ENCODE results near the gene CXADR. TPM values are rescaled to one million over a fixed set of nuclear protein-coding genes. Genes with fewer than 3 reads are reported as not detected.

Gene CXADR
- total and polyA plus RNA-seq, 4 donors = 8.5 to 46.4 (median 26.5) TPM

DNA sequence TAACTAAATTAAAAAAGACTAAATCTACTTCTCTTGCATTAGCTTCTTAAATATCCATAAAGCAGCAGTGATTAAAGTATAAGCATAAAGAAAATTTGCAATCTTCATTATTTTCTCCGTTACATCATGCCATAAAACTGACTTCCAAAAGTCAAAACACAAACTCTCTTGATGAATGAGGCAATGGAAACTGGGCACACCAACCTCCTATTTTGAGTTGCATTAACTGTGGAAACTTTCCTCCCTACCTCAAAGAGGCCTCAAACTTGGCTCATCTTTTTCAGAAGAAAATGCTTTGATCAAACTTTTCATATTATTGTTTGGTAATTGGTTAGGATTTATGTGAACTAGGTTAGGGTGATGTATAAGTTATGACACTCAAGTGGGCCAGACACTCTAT is 104.0 kb downstream of the CXADR start:
- no peak overlapping the region for H3K9ac ChIP-seq (ENCODE audit: low read depth in 1 of 2, low read length in 2 of 2)
- WGBS = 100% methylated on average over 1 of the region's 1 CpG

DNA sequence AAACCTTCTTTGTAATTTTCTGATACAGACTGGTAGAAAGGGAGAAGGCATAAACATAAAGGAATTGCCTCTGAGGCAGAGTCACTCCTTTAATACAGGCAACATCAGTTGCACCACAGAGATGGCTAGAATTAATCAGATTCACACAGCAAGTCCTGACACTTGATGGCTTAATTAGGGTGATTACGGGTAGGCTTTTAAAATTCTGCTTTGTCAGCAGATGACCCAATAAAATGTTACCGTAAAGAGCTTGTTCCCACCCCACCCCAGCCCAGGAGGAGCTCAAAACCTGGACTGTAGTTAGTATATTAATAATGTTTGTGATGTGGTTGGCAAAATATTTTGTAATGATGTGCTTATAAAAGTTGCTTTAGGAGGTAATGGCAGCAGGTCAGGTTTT is 109.2 kb downstream of the CXADR start:
- no peaks in the 10 kb centered on the region for H3K27me3 ChIP-seq (ENCODE audit: control insufficient read depth in 4 of 4, insufficient read depth in 4 of 4, low read length in 3 of 4)
- H3K9ac ChIP-seq (ENCODE audit: low read depth in 1 of 2, low read length in 2 of 2) = no peak overlapping the region
- DNase-seq (ENCODE audit: low spot score) = no peak
- WGBS = 77% methylated on average over 2 of the region's 2 CpGs
- H3K4me3 ChIP-seq (ENCODE audit: low read depth in 1 of 3, low read length in 3 of 3) = no peak overlapping the region
- TF ChIP-seq RXRA (IDR thresholded peaks at IDR 0.05) = no peak
- TF ChIP-seq, protein P1, sequence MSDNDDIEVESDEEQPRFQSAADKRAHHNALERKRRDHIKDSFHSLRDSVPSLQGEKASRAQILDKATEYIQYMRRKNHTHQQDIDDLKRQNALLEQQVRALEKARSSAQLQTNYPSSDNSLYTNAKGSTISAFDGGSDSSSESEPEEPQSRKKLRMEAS (IDR thresholded peaks at IDR 0.05) = no peak
- no peak for TF ChIP-seq FOXA2 (IDR thresholded peaks at IDR 0.05)
- no peak for TF ChIP-seq TAF1 (conservative IDR thresholded peaks at IDR 0.05)
- TF ChIP-seq, protein P2, sequence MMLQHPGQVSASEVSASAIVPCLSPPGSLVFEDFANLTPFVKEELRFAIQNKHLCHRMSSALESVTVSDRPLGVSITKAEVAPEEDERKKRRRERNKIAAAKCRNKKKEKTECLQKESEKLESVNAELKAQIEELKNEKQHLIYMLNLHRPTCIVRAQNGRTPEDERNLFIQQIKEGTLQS (IDR thresholded peaks at IDR 0.05) = no peak
- TF ChIP-seq FOXA1 (IDR thresholded peaks at IDR 0.05) = no peak
- no peak for TF ChIP-seq YY1 (IDR thresholded peaks at IDR 0.05)
- TF ChIP-seq GABPA (IDR thresholded peaks at IDR 0.05 in 1 of 2, conservative IDR thresholded peaks at IDR 0.05 in 1 of 2) = no peak
- no peak for TF ChIP-seq HNF4A (conservative IDR thresholded peaks at IDR 0.05)
- no peak for TF ChIP-seq SP1 (IDR thresholded peaks at IDR 0.05)
- TF ChIP-seq, protein P3, sequence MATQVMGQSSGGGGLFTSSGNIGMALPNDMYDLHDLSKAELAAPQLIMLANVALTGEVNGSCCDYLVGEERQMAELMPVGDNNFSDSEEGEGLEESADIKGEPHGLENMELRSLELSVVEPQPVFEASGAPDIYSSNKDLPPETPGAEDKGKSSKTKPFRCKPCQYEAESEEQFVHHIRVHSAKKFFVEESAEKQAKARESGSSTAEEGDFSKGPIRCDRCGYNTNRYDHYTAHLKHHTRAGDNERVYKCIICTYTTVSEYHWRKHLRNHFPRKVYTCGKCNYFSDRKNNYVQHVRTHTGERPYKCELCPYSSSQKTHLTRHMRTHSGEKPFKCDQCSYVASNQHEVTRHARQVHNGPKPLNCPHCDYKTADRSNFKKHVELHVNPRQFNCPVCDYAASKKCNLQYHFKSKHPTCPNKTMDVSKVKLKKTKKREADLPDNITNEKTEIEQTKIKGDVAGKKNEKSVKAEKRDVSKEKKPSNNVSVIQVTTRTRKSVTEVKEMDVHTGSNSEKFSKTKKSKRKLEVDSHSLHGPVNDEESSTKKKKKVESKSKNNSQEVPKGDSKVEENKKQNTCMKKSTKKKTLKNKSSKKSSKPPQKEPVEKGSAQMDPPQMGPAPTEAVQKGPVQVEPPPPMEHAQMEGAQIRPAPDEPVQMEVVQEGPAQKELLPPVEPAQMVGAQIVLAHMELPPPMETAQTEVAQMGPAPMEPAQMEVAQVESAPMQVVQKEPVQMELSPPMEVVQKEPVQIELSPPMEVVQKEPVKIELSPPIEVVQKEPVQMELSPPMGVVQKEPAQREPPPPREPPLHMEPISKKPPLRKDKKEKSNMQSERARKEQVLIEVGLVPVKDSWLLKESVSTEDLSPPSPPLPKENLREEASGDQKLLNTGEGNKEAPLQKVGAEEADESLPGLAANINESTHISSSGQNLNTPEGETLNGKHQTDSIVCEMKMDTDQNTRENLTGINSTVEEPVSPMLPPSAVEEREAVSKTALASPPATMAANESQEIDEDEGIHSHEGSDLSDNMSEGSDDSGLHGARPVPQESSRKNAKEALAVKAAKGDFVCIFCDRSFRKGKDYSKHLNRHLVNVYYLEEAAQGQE (IDR thresholded peaks at IDR 0.05) = no peak
- TF ChIP-seq, protein P4, sequence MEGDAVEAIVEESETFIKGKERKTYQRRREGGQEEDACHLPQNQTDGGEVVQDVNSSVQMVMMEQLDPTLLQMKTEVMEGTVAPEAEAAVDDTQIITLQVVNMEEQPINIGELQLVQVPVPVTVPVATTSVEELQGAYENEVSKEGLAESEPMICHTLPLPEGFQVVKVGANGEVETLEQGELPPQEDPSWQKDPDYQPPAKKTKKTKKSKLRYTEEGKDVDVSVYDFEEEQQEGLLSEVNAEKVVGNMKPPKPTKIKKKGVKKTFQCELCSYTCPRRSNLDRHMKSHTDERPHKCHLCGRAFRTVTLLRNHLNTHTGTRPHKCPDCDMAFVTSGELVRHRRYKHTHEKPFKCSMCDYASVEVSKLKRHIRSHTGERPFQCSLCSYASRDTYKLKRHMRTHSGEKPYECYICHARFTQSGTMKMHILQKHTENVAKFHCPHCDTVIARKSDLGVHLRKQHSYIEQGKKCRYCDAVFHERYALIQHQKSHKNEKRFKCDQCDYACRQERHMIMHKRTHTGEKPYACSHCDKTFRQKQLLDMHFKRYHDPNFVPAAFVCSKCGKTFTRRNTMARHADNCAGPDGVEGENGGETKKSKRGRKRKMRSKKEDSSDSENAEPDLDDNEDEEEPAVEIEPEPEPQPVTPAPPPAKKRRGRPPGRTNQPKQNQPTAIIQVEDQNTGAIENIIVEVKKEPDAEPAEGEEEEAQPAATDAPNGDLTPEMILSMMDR (IDR thresholded peaks at IDR 0.05; ENCODE audit: low read depth, low read length, missing input control) = no peak
- TF ChIP-seq JUND (IDR thresholded peaks at IDR 0.05) = no peak
- no peak for TF ChIP-seq EGR1 (IDR thresholded peaks at IDR 0.05; ENCODE audit: low read depth in 2 of 2)
- no peak for TF ChIP-seq HNF4G (IDR thresholded peaks at IDR 0.05)
- TF ChIP-seq RAD21 (IDR thresholded peaks at IDR 0.05) = no peak
- TF ChIP-seq, protein P5, sequence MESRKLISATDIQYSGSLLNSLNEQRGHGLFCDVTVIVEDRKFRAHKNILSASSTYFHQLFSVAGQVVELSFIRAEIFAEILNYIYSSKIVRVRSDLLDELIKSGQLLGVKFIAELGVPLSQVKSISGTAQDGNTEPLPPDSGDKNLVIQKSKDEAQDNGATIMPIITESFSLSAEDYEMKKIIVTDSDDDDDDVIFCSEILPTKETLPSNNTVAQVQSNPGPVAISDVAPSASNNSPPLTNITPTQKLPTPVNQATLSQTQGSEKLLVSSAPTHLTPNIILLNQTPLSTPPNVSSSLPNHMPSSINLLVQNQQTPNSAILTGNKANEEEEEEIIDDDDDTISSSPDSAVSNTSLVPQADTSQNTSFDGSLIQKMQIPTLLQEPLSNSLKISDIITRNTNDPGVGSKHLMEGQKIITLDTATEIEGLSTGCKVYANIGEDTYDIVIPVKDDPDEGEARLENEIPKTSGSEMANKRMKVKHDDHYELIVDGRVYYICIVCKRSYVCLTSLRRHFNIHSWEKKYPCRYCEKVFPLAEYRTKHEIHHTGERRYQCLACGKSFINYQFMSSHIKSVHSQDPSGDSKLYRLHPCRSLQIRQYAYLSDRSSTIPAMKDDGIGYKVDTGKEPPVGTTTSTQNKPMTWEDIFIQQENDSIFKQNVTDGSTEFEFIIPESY (IDR thresholded peaks at IDR 0.05) = no peak
- no peak overlapping the region for H3K27ac ChIP-seq (ENCODE audit: low read depth in 1 of 2, low read length in 2 of 2)
- no peaks in the 10 kb centered on the region for H3K9me3 ChIP-seq (ENCODE audit: control insufficient read depth in 4 of 4, low read length in 3 of 4)
- no peaks in the 10 kb centered on the region for H3K4me1 ChIP-seq (ENCODE audit: control insufficient read depth in 4 of 4, insufficient read depth in 4 of 4, low read length in 3 of 4)
- no peaks in the 10 kb centered on the region for H3K36me3 ChIP-seq (ENCODE audit: control insufficient read depth in 4 of 4, insufficient read depth in 3 of 4, low read depth in 1 of 4, low read length in 3 of 4)

More for the DNA sequence above, 104.0 kb downstream of the CXADR start:
- TF ChIP-seq RAD21 (IDR thresholded peaks at IDR 0.05) (no peak), TAF1 (conservative IDR thresholded peaks at IDR 0.05) (no peak), RXRA (IDR thresholded peaks at IDR 0.05) (no peak), FOXA2 (IDR thresholded peaks at IDR 0.05) (no peak), HNF4G (IDR thresholded peaks at IDR 0.05) (no peak)
- no peak overlapping the region for H3K4me3 ChIP-seq (ENCODE audit: low read depth in 1 of 3, low read length in 3 of 3)
- no peaks in the 10 kb centered on the region for H3K27me3 ChIP-seq (ENCODE audit: control insufficient read depth in 4 of 4, insufficient read depth in 4 of 4, low read length in 3 of 4)
- no peaks in the 10 kb centered on the region for H3K9me3 ChIP-seq (ENCODE audit: control insufficient read depth in 4 of 4, low read length in 3 of 4)
- no peak for DNase-seq (ENCODE audit: low spot score)
- no peaks in the 10 kb centered on the region for H3K36me3 ChIP-seq (ENCODE audit: control insufficient read depth in 4 of 4, insufficient read depth in 3 of 4, low read depth in 1 of 4, low read length in 3 of 4)
- no peak overlapping the region for H3K27ac ChIP-seq (ENCODE audit: low read depth in 1 of 2, low read length in 2 of 2)
- H3K4me1 ChIP-seq (ENCODE audit: control insufficient read depth in 4 of 4, insufficient read depth in 4 of 4, low read length in 3 of 4) = peaks cover 0 to 7% (median 0%) of the 10 kb centered on the region in 4 donors
